DND-41 (cell line): ENCODE data around the gene CADPS.

Experiments used
- ATAC-seq: fragments of 200-7000 bp; cut with Tn5 transposase; 3 replicates; pipeline ENCODE4 v1.9.1; 2021; ENCODE audit warnings: low read depth; ENCODE audit not compliant: insufficient read depth
- DNase-seq: peaks from one replicate; pipeline ENCODE4 v3.0.0-alpha.2; 2020
- H2AFZ ChIP-seq: 2 replicates; pipeline ENCODE4 v1.6.0; 2012; ENCODE audit warnings: low read depth, low read length
- H3K27ac ChIP-seq: 2 replicates; pipeline ENCODE4 v1.5.1; 2012; ENCODE audit warnings: low read length, inconsistent platforms
- H3K27me3 ChIP-seq: fragments of 200-600 bp; sonication (generic); 2 replicates; pipeline ENCODE4 v1.6.0; 2012; ENCODE audit warnings: low read length, mild to moderate bottlenecking, inconsistent platforms; ENCODE audit not compliant: insufficient read depth, poor library complexity
- H3K36me3 ChIP-seq: 2 replicates; pipeline ENCODE4 v1.5.1; 2012; ENCODE audit warnings: low read length, inconsistent platforms; ENCODE audit not compliant: insufficient read depth
- H3K4me1 ChIP-seq: 2 replicates; pipeline ENCODE4 v1.5.1; 2012; ENCODE audit warnings: mild to moderate bottlenecking, low read length; ENCODE audit not compliant: insufficient read depth
- H3K4me2 ChIP-seq: 2 replicates; pipeline ENCODE4 v1.6.0; 2012; ENCODE audit warnings: mild to moderate bottlenecking, moderate library complexity, low read length, inconsistent platforms; ENCODE audit not compliant: insufficient read depth
- H3K4me3 ChIP-seq, 2 experiments: fragments of 200-600 bp in 1 of 2; shearing (Covaris generic) in 1 of 2; 2 replicates each; pipeline ENCODE4 v1.5.1; 2012 to 2016; ENCODE audit warnings: inconsistent platforms in 2 of 2, low read length in 2 of 2, mild to moderate bottlenecking in 2 of 2, low read depth in 1 of 2, moderate library complexity in 1 of 2
- H3K79me2 ChIP-seq: 2 replicates; pipeline ENCODE4 v1.6.0; 2012; ENCODE audit warnings: low read length, inconsistent platforms; ENCODE audit not compliant: insufficient read depth
- H3K9ac ChIP-seq: 2 replicates; pipeline ENCODE4 v1.6.0; 2012; ENCODE audit warnings: low read depth, mild to moderate bottlenecking, inconsistent platforms, low read length, moderate library complexity
- H3K9me3 ChIP-seq: 2 replicates; pipeline ENCODE4 v1.5.1; 2012; ENCODE audit warnings: low read length, moderate library complexity, mild to moderate bottlenecking, inconsistent platforms; ENCODE audit not compliant: insufficient read depth, severe bottlenecking
- H4K20me1 ChIP-seq: 2 replicates; pipeline ENCODE4 v1.6.0; 2012; ENCODE audit warnings: low read length; ENCODE audit not compliant: insufficient read depth
- EZH2 ChIP-seq: IDR thresholded peaks from 3 replicates; pipeline ENCODE4 v1.6.1; 2012; ENCODE audit warnings: borderline replicate concordance, low read depth, mild to moderate bottlenecking, moderate library complexity, low read length, inconsistent platforms; ENCODE audit not compliant: severe bottlenecking
- TF ChIP-seq, protein P1 (sequence below): IDR thresholded peaks from 2 replicates; pipeline ENCODE4 v1.5.1; 2012; ENCODE audit warnings: borderline replicate concordance, low read length, moderate library complexity, mild to moderate bottlenecking; ENCODE audit not compliant: poor library complexity, severe bottlenecking; ENCODE audit errors: extremely low read depth

Gene CADPS

DNA sequence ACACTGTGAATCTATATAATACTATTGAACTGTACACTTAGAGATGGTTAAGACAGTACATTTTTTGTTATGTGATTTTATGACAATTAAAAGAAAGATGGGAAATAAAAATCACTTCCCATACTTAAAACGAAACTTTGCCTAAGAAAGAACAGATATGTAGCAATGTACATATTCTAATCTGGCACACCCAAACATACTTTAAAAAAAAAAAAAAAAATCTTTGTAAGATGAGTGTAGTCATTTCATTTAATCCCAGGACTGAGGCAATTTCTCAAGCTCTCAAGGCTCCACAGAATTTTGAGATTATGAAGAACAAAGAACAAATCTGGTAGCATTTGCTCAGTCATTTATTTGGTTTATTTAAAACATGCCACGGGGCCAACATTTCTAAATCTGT, 461.5 kb downstream of the CADPS start:
- no peak overlapping the region for H3K27ac ChIP-seq
- H3K4me3 ChIP-seq, result no peak overlapping the region
- H3K27me3 ChIP-seq, result peaks cover 10% of the 10 kb centered on the region
- no peaks in the 10 kb centered on the region for H3K9me3 ChIP-seq
- peaks cover 24% of the 10 kb centered on the region for H3K4me1 ChIP-seq
- H3K79me2 ChIP-seq, result no peaks in the 10 kb centered on the region
- TF ChIP-seq, protein P1, sequence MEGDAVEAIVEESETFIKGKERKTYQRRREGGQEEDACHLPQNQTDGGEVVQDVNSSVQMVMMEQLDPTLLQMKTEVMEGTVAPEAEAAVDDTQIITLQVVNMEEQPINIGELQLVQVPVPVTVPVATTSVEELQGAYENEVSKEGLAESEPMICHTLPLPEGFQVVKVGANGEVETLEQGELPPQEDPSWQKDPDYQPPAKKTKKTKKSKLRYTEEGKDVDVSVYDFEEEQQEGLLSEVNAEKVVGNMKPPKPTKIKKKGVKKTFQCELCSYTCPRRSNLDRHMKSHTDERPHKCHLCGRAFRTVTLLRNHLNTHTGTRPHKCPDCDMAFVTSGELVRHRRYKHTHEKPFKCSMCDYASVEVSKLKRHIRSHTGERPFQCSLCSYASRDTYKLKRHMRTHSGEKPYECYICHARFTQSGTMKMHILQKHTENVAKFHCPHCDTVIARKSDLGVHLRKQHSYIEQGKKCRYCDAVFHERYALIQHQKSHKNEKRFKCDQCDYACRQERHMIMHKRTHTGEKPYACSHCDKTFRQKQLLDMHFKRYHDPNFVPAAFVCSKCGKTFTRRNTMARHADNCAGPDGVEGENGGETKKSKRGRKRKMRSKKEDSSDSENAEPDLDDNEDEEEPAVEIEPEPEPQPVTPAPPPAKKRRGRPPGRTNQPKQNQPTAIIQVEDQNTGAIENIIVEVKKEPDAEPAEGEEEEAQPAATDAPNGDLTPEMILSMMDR, result no peak
- no peak for TF ChIP-seq EZH2
- DNase-seq (no peak), ATAC-seq (no peak)
- H3K36me3 ChIP-seq, result no peaks in the 10 kb centered on the region
- no peak overlapping the region for H3K9ac ChIP-seq
- H2AFZ ChIP-seq, result no peak overlapping the region
- H3K4me2 ChIP-seq, result no peak overlapping the region
- no peaks in the 10 kb centered on the region for H4K20me1 ChIP-seq

DNA sequence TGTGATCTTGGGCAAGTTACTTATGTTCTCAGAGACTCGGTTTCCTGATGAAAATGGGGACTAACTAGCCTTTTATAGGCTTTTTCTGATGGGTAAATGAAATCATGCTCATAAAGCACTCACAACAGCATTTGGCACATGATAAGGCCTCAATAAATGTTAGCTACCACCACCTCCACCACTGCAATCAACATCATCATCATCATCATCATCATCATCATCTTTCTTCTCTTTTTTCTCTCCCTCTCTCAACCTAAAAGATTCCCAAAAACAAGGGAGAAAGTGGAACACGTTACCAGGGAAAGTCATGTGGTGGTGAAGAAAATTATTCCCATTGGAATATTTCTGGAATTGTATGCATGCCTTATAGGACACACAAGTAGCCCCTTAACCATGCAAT, 468.3 kb downstream of the CADPS start:
- Histone ChIP-seq H2AFZ (no peak overlapping the region), H3K27ac (no peak overlapping the region), H3K4me3 (no peak overlapping the region), H3K79me2 (no peaks in the 10 kb centered on the region), H4K20me1 (no peaks in the 10 kb centered on the region), H3K27me3 (peaks cover 11% of the 10 kb centered on the region), H3K36me3 (no peaks in the 10 kb centered on the region), H3K9me3 (no peaks in the 10 kb centered on the region), H3K4me2 (no peak overlapping the region), H3K9ac (no peak overlapping the region), H3K4me1 (no peaks in the 10 kb centered on the region)
- ATAC-seq (no peak), DNase-seq (no peak)
- no peak for TF ChIP-seq EZH2
- TF ChIP-seq, protein P1, result no peak

DNA sequence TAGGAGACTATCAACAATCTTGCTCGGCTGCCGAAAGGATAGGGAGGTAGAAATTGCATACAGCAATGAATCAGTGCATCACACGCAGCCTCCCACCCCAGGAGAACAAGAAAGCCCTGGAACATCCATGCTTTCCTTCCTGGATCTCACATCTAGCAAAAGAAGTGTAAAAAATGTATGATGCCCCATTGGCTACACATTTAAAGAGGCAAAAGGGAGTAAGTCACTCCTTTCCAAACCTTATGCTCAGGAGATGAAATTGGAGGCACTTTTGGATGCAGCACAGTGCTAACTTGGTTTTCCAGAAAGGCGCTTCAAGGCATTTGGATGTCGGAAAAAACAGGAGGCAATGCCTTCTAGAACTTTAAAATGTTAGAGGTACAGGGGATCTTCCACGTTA, 469.6 kb downstream of the CADPS start:
- DNase-seq (no peak), ATAC-seq (no peak)
- no peak overlapping the region for H3K27ac ChIP-seq
- H4K20me1 ChIP-seq, result no peaks in the 10 kb centered on the region
- TF ChIP-seq, protein P1, result no peak
- TF ChIP-seq EZH2, result no peak
- H3K4me3 ChIP-seq, result no peak overlapping the region
- no peak overlapping the region for H3K9ac ChIP-seq
- peaks cover 6% of the 10 kb centered on the region for H3K27me3 ChIP-seq
- H3K9me3 ChIP-seq, result no peaks in the 10 kb centered on the region
- H2AFZ ChIP-seq, result no peak overlapping the region
- no peaks in the 10 kb centered on the region for H3K79me2 ChIP-seq
- H3K4me1 ChIP-seq, result no peaks in the 10 kb centered on the region
- H3K36me3 ChIP-seq, result no peaks in the 10 kb centered on the region
- H3K4me2 ChIP-seq, result no peak overlapping the region

DNA sequence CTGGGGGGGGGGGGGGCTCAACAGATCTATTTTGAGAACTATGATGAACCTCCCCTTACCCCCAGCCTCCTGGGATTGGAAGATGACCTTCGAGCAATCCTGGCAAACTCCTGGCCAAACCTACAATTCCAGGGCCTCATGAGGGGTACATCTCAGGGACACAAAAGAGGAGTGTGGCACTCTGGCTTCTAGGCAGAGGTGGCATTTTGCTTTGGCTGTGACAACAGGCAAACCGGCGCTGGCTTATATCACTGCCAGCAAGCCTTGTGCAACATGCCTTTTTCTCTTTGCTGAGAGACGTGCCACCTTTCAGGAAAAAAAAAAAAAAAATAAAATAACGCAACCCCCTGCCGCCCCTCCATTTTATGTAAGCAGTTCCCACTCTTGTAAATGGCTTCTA, 470.1 kb downstream of the CADPS start:
- ATAC-seq (no peak), DNase-seq (no peak)
- H3K9ac ChIP-seq, result no peak overlapping the region
- no peak overlapping the region for H3K4me2 ChIP-seq
- H3K79me2 ChIP-seq, result no peaks in the 10 kb centered on the region
- H3K4me1 ChIP-seq, result no peaks in the 10 kb centered on the region
- H3K9me3 ChIP-seq, result no peaks in the 10 kb centered on the region
- no peak overlapping the region for H2AFZ ChIP-seq
- no peak overlapping the region for H3K27ac ChIP-seq
- peaks cover 6% of the 10 kb centered on the region for H3K27me3 ChIP-seq
- no peak overlapping the region for H3K4me3 ChIP-seq
- TF ChIP-seq EZH2, result no peak
- TF ChIP-seq, protein P1, result no peak
- no peaks in the 10 kb centered on the region for H4K20me1 ChIP-seq
- H3K36me3 ChIP-seq, result no peaks in the 10 kb centered on the region
